H54 (cell line): Measurements from ENCODE around the gene MINDY3.
"Not testable (repeated sequence)": the region's sequence is repeated elsewhere in the genome, so short reads cannot be mapped to it uniquely, and the experiment has no call there.

Experiments
- DNase-seq: peaks from one replicate; pipeline ENCODE4 v3.0.0; 2011; ENCODE audit warnings: low spot score, mixed read lengths; ENCODE audit not compliant: insufficient read length
- FAIRE-seq: peaks from 3 replicates; lab custom pipeline; 2011; peaks lifted over from hg19 to GRCh38; lab: Jason Lieb, UNC
- POLR2A ChIP-seq: IDR thresholded peaks from 2 replicates; pipeline ENCODE4 v1.6.1; 2011; ENCODE audit warnings: low read depth, mild to moderate bottlenecking, low read length

MINDY3 gene

DNA sequence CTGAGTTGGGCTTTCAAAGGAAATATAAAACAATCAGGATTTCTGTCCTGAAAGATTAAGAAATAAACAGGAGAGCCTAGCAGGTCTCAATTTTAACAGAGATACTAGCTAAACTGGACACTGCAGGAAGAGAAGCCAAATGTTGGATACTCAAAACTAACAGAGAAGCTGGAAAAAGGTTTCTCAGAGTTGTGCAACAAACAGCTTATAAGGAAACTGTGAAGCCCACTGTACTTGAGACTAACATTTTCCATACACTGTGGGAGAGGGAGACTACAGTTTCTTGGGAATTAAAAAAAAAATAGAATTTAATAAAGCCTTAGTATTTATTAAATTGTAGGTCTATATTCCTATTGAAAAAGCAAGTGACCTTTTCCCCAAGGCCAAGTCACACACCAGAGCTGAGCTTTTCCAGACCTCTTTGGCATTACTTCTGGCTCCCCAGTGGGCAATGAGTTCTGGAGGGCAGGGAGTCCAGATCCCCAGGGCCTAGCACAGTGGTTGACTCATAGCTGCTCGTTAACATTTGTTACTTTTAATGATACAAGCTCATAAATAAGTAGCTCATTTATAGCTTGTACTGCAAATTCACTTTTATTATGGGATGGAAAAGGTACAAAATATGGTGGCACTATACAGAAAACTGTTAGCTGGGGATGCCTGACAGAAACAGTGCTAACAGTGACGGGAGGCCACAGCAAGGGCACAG, 68.3 kb downstream of the MINDY3 start:
- no peak for DNase-seq
- no peak for TF ChIP-seq POLR2A
- no peak for FAIRE-seq

DNA sequence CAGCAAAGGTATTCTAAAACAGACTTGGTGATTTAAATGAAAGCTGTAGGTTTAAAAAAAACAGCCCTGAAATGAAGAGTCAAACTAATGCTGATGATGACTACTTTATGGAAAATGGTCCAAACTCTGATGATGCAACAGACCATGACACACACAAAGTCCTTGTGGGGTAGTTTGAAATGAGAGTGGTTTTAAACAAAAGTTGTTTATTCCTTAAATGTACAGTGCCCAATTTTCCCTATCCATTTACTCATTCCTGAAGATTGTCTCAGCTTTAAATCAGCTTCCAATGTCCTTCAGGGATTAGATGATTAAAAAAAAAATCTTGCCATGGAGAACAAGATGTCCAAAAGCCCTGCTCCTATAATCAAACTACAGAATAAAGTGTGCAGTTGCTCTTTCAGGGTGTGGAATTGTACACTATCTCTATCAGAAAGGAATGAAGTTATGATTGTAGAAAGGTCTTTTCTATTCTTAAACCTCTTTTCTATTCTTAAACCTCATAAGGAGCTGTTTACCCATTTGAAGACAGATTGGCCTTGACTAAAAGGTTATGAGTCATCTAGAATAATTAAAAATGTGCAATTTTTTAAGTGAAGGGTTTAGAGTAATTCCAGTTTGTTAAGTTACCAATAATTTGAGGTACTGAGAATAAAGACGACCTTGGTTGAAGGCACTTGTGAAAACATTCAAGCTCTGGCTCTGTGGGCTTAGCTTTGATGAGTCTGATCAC, 70.3 kb downstream of the MINDY3 start:
- no peak for TF ChIP-seq POLR2A
- no peak for DNase-seq
- no peak for FAIRE-seq

DNA sequence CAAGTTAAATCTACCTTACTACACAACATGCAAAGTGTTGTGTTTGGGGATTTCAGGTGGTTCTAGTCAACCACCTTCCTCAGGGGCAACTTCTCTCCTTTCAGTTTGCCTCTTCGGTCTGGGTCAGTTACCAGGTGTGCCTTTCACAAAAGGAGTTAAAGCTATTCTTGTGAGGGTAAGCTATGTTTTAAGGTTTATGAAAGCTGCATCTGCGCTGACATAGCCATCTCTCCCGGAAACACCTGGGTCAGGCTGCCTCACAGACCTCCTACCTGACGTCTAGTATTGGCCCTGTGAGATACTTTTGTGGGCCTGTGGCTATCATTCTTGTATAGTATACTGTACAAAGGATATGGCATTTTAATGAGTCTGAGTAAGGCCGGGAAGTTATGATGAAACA, 72.9 kb downstream of the MINDY3 start:
- DNase-seq (no peak), FAIRE-seq (no peak)
- TF ChIP-seq POLR2A = no peak

DNA sequence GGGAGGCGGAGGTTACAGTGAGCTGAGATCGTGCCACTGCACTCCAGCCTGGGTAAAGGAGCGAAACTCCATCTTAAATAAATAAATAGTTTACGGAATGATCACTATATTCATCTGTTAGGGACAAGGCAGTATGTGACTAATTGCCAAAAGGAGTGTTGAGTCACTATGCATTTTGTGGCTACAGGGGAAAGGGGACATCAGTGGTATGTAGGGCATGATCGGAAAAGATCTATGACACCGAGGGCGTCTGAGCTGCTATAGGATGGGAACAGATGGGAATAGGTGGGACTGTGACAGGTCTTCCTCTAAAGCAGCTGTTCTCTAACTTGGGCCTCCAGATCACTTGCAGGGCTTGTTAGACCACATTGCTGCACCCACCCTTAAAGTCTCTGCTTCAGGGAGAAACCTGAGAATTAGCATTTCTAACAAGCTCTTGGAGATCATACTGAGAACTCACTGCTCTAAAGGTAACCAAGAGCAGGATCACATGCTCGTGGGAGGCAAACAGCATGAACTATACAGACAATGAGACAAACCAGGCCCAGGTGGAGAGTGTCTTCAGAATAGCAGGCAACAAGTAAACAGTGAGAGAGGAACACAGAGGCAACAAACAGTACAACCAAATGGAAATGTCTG, 75.5 kb downstream of the MINDY3 start:
- DNase-seq (no peak), FAIRE-seq (peak; percentile 70)
- TF ChIP-seq POLR2A = no peak

DNA sequence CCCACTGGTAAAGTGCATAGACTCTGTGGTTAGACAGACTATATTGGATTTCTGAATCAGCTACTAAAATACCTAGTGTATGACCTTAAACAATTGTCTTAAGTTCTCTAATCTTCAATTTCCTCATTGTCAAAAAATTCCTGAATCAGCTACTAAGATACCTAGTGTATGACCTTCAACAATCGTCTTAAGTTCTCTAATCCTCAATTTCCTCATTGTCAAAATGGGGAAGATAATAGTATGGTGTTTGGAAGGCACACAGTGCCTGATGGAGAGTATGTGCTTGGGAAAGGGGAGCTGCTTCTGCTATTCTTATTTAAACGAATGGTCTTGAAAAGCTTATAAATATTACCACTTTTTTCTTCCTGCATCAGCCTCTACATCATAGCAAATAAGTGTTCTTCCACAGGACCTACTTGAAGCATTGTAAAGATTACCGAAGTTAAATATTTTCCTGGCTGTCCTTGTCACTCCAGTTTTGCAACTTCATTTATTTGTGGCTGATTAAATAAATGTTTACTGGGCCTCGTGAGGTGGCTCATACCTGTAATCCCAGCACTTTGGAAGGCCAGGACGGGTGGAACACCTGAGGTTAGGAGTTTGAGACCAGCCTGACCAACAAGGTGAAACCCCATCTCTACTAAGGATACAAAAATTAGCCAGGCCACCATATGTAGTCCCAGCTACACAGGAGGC, 76.2 kb downstream of the MINDY3 start:
- FAIRE-seq (no peak), DNase-seq (no peak)
- TF ChIP-seq POLR2A = no peak

DNA sequence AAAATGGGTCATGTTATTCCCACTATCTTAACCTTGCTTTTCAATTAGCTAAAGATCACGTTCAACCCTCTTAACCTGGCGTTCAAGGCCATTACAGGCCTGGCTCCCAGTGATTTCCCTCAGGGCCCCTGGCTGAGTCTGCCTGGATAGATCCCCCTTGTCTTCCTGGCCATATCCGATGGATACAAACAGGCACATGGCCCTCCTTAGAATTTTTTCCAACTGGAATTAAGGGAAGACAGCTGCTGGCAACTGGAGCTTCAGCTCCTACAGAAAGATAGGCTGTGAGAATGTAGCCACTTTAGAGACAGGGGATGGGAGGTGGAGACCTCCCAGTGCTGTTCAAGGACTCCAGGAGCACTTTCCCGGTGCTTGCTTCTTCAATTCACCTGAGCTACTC, 77.5 kb downstream of the MINDY3 start:
- FAIRE-seq = no peak
- no peak for TF ChIP-seq POLR2A
- DNase-seq = no peak

DNA sequence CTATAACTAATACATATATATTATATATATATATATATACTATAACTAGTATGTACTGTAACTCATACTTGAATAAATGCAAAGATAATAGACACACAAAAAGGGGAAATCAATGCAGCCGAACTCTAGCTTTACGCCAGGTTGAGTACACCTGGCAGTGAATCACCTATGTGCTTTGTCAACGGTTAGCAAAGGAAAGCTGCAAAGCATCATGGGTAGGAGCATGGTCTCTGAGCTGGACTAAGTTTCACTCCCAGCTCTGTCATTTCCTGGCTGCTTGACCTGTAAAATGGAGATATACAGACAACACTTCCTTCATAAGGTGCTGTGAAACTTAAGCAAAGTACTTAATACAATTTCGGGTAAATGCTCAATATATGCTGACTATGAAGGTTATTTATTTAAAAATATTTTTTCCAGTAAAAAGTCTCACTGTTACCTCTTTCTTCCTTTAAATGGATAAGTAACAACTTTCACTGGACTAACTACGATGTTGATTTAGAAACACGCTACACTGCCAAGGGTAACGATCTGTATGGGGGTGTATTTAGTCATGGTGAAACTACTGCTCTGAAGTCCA, 78.8 kb downstream of the MINDY3 start:
- FAIRE-seq (no peak), DNase-seq (no peak)
- no peak for TF ChIP-seq POLR2A

DNA sequence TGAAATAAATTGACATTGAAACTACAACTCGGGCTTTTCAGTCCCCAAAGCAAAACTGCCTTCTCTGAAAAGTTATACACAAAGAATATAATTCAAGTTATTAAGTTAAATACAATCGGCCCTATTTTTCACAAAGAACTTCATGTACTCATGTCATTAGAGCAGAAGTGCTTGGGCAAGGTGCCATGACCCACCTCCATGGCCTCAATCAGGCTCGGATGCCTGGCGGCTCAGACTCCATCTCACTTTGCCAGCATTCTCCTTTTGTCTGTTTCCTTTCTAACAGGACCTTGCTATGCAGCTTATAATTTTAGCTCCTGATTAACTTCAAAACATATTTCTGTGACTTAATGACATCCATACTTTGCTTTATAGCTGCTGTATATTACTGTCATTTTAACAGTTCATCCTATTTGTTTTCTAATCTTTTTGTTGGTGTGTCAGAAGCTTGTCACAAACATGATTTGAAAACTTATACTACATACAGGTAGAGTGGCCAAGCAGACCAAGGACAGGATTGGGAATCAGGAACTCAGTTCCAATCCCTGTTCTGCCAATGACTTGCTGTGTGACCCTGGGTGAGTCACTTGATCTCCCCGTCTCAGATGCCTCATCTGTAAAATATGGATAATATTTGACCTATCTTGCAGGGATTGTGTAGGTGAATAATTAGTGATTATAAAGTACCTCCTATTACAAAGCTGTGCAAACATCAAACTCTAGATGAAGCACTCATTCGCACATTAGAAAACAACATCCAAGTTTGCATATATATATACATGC, 79.8 kb downstream of the MINDY3 start:
- peak; percentile 33 for FAIRE-seq
- no peak for TF ChIP-seq POLR2A
- DNase-seq = no peak

DNA sequence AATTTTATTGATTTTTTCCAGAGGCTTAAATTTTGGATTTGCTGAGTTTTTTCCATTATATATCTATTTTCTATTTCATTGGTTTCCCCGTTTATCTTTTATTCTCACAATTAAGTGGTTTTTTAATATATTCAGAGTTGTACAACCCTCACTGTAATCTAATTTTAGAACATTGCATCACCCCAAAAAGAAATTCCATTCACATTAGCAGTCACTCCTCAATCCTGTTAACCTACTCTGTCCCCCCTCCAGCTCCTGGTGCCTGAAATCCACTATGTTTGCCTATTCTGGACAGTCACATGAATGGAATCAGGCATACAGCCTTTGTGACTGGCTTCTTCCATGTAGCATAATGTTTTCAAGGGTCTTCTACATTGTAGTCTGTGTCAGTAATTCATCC, 84.8 kb downstream of the MINDY3 start:
- peak; percentile 80 for FAIRE-seq
- TF ChIP-seq POLR2A = no peak

DNA sequence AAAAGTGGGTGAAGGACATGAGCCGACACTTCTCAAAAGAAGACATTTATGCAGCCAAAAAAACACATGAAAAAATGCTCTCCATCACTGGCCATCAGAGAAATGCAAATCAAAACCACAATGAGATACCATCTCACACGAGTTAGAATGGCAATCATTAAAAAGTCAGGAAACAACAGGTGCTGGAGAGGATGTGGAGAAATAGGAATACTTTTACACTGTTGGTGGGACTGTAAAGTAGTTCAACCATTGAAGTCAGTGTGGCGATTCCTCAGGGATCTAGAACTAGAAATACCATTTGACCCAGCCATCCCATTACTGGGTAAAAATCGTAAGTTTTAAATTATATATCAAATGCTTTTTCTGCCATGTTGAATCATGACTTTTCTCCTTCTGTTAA, 85.8 kb downstream of the MINDY3 start:
- FAIRE-seq, DNase-seq: not testable (repeated sequence)

More for the DNA sequence above, 84.8 kb downstream of the MINDY3 start:
- no peak for DNase-seq

DNA sequence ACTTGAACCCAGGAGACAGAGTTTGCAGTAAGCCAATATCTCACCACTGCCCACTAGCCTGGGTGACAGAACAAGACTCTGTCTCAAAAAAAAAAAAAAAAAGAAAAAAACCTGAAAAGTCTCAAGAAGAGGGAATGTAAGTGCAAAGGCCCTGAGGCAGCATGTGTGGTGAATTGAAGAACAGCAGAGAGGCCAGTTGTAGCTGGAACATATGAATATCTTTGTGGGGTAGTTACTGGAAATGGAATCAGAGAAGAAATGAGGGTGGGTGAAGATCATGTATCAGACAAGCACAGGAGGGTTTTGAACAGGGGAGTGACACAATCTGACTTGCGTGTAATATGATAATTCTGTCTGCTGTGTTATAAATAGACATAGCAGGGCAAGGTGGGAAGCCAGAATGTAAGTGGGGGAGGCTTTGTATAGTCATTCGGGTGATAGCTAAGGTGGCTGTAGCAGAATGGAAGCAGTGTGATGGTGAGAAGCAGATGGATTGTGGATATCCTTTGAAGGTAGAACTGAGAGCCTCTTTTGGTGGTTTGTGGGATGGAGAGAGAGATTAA, 95.3 kb downstream of the MINDY3 start:
- DNase-seq (no peak), FAIRE-seq (no peak)
- no peak for TF ChIP-seq POLR2A

DNA sequence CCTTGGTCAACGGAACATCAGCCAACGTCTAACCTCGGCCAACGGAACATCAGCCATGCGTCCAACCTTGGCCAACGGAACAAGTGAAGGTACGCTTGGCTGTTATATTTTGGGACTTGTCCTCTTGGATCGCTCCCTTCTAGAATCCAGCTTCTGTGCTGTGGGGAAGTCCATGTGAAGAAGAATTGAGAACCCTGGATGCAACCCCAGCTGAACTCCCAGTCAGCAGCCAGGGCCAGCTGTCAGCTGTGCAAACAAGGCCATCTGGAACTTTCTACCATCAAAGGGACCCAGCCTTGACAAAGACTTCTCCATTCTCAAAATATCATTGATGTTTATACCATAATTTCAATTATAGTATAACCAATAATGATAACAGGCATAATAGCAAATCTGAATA, 97.3 kb downstream of the MINDY3 start:
- TF ChIP-seq POLR2A = no peak
- DNase-seq (no peak), FAIRE-seq (no peak)

DNA sequence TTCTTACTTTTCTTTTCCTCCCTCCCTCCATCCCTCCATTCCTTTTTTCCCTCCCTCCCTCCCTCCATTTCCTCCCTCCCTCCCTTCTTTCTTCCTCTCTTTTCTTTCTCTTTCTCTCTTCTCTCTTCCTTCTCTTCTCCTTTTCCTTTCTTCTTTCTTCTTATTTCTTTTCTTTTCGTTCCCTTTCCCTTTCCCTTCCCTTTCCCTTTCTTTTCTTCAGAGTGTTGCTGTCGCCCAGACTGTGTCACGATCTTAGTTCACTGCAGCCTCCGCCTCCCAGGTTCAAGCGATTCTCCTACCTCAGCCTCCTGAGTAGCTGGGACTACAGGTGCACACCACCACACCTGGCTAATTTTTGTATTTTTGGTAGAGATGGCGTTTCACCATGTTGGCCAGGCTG, 98.1 kb downstream of the MINDY3 start:
- DNase-seq, FAIRE-seq: not testable (repeated sequence)

DNA sequence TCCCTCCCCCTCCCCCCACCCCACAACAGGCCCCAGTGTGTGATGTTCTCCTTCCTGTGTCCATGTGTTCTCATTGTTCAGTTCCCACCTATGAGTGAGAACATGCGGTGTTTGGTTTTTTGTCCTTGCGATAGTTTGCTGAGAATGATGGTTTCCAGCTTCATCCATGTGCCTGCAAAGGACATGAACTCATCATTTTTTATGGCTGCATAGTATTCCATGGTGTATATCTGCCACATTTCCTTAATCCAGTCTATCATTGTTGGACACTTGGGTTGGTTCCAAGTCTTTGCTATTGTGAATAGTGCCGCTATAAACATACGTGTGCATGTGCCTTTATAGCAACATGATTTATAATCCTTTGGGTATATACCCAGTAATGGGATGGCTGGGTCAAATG, 99.1 kb downstream of the MINDY3 start:
- not testable (repeated sequence) for FAIRE-seq, DNase-seq
